ENCODE results near the gene STARD3.
A peak's percentile ranks its signal among the peaks of the same experiment; 100 is the strongest.

Gene STARD3

DNA sequence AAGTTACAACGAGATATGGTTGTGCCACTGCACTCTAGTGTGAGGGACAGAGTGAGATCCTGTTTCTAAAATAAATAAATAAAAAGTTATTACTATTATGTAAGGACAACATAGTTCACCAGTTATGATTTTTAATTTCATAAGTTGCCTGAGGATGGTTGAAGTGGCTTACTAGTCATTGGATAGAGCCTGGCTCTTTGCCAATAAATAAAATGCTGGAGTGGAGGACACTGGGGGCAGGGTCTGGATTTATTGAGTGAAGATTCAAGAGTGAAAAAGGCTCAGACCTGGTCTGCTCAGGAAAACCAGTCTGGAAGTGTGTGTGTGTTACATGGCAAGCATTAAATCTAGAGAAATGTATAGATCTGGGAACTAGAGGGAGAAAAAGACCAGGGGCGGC is 2.1 kb downstream of the STARD3 start:
- no peak for DNase-seq

DNA sequence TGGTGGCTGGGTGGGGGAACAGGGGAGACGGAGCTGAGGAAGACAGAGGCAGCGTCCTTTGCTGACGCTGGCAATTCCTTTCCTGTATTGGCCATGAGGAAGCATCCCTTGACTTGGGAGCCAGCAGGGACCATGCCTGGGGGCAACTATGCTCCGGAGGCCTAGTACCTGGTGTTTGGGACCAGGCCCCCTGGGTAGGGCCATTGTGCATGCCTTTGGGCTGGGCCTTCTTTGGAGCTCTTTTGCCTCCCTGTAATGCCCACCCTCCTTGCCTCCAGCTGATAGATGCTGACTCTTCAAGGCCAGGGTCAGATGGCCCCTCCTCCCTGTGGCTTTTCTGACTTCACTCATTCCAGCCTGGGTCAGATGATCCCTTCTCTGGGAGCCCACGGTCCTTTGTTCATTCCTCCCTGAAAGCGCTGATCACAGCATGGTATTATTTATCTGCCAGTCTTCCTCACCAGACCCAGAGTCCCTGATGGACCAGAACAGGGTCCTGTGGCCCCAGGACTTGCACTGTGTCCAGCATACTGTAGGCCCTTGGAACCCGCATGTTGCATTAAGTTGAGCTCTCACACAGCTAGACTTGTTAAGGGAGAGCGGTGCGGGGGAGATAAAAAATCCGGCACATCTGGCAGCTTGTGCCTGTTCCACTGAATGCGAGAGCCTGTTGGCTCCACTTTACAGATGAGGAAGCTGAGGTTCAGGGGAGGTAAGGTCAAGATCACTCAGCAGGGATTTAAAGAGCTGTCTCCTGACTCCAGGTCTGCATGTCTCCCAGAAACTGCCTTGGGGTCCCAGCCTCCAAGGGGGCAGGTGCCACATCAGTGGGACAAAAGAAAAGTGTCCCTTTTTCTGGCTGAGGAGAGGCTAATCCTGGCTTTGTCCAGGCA is 2.9 kb downstream of the STARD3 start:
- no peak for DNase-seq

DNA sequence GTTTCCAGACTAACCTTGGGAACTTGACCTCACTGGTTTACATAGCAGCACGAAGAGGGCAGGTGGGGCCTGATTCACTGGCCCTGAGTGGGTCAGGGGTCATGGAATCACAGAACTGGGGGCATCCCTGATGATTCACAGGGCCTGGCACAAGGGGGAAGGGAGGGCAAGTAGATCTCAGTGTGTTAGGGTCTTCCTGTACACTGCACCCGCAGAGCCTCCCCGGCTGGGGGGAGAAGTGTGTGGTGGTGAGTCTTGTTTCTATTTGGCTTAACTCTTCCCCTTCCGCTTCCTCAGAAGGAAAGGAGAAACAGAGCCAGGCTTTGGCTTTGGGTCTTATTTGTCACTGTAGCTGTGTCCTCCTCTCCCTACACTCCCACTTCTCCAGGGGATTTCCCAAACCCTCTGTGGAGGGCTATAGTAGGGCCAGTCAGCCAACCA is 3.7 kb downstream of the STARD3 start:
- DNase-seq, result no peak

DNA sequence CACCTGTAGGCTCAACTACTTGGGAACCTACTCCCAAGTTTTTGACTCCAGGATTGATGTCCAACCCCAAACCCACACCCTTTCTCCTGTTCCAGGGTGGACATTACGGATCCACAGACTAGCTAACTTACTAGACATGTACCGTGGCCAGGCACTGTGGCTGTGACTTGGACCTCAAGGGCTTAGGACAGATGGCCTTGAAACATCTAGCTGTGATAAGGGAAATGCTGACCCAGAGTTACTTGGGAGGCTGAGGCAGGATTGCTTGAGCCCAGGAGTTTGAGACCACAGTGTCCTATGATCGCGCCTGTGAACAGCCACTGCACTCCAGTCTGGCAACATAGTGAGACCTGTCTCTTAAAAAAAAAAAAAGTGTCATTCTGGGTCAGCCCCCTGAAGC is 4.2 kb downstream of the STARD3 start:
- no peak for DNase-seq

DNA sequence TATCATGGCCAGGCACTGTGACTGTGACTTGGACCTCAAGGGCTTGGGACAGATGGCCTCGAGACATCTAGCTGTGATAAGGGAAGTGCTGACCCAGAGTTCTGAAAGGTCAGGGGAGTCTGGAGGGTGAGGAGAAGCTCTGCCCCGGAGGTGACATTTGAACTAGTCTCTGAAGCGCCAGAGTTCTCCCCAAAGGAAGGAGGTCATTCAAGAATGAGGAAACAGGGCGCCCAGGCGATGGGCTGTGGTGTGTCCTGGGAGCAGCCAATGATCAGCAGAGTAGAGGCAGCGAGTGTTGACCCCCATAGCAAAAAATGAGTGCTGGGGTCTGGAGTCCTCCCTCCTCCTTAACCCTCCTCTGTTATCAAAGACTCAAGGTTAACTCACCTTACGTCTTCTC is 4.9 kb downstream of the STARD3 start:
- DNase-seq, result no peak

DNA sequence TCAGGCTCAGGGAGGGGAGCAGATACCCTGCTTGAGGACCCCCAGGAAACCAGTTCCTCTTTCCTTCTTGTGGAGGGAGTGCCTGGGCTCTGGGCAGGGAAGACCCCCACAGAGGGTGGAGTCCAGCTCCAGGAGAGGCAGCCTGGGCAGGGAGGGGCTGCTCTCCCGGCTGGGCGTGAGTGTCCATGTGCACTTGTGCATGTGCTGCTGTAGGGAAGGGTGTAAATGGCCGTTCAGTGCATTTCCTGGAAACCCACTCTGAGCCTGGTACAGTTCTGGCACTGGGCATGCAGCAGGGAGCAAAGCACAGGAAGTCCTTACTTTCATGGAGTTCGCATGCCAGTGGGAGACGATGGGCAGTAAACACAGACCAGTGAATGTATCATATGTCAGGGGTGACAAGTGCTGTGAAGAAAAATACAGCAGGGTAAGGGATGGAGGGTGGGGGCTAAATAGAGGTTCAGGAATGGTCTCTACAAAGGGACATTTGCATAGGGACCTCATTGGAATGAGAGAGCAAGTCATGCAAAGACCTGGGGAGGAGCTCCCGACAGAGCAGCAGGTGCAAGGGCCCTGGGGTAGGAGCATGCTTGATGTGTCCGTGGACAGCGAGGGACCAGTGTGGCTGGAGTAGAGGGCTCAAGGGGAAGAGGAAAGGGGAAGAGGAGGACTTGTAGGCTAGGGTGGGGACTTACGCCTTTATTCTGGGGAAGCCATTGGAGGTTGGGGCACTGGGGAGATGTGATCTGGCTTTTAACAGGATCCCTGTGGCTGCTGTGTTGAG is 5.5 kb downstream of the STARD3 start:
- no peak for DNase-seq

DNA sequence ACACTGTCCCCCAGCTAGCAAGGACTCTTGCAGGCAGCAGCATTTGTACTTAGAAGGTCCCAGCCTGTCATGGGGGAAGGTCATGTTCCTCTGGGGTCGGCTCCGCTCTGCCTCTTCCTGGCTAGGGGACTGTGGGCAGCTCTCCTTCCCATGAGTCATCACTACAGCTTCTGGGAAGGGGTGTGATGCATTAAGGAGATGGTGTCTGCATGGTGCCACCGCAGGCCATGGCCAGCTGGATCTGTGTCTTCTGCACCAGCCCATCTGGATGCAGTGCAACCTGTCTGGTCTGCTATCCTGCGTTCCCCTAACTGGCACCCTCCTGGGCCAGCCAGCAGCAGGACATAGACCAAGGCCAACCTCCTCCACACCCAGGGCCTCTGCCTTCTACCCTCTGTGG is 6.3 kb downstream of the STARD3 start:
- DNase-seq, result no peak

DNA sequence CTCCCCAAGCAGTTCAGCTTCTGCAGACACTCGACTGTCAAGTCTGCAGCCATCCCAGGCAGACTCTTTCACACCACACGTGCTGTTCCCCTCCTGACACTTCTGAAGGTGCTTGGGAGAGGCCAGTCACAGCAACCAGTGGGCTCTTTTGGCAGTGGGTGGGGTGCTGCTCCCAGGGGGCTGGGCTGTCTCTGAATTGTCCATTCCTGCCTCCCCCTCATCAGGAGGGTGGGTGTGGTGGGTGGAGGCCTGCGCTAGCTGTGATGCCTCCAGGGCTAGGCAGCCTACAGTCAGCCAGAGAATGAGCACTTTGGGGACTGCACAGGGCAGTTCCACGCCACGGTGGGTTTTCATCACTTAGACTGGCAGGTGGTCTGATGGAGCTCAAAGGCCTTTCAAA is 10.3 kb downstream of the STARD3 start:
- DNase-seq, result no peak

DNA sequence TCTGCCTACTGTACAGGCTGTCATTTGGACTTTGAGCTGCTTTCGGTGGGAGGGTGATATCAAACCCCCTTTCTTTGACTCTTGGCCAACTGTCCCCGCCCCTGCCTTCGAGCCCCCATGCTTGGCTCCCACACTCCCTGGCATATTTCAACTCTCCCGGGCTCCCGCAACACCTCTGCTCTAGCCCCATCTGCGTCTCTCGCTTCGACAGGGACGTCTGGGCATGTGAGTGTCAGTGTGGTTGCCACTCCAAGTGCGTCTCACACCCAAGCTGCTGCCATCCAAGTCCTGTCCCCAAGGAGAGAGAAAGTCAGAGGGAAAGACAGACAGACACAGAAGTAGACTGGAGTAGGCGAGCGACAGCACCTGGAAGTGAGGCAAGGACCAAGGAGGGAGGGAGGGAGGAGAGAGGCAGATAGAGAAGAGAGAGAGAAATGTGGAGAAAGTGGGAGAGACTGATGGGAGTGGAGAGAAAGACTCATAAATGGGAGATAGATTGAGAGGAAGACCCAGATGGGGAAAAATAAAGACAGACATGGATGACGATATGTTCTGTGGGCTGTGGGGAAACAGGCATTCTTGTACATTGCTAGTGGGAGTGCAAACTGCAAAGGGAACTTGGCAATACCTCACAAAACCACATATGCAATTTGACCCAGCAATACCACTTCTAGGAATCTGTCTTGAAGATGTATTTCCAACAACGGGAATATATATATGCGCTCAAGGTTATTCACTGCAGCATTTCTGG is 11.8 kb downstream of the STARD3 start:
- no peak for DNase-seq

DNA sequence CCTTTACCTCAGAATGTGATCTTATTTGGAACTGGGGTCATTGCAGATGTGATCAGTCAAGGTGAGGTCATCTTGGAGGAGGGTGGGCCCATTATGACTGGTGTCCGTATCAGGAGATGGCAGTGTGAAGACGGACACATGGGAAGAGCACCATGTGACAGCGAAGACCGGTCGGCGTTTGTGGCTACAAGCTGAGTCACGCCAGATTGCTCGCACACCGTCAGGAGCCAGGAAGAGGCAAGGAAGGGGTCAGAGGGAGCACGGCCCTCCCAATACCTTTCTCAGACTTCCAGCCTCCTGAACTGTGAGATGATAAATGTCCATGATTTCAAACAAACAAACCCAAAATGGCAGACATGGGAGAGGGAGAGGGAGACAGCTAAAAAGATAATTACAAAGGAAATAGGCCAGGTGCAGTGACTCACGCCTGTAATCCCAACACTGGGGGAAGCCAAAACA is 13.2 kb downstream of the STARD3 start:
- no peak for DNase-seq

DNA sequence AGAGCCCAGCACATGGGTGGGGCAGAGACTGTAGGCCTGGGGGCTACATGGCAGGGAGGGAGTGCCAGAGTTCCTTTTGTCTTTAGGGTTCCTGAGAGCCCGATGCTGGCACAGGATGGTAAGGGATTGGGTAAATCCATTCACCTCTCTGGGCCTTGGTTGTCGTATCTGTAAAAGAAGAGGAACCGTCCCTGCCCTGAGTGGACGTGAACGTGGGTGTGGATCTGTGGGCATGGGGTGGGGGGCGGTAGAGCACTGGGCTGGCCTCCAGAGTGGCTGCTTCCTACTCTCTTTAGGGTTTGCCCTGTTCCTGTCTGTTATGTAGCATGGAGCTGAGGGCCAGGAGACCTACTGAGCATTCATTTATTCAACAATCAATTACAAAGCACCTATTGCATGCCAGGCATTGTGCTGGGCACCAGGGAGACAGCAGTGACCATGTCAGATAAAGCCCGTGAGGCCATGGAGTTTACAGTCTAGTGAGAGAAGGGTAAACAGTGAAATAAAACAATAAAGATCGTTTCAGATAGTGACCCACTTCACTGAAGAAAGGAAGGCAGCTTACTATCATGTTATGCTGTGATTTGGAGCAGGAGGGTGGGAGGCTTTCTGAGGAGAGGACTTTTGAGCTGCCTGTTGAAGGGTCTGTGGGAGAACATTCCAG is 15.1 kb downstream of the STARD3 start:
- no peak for DNase-seq

DNA sequence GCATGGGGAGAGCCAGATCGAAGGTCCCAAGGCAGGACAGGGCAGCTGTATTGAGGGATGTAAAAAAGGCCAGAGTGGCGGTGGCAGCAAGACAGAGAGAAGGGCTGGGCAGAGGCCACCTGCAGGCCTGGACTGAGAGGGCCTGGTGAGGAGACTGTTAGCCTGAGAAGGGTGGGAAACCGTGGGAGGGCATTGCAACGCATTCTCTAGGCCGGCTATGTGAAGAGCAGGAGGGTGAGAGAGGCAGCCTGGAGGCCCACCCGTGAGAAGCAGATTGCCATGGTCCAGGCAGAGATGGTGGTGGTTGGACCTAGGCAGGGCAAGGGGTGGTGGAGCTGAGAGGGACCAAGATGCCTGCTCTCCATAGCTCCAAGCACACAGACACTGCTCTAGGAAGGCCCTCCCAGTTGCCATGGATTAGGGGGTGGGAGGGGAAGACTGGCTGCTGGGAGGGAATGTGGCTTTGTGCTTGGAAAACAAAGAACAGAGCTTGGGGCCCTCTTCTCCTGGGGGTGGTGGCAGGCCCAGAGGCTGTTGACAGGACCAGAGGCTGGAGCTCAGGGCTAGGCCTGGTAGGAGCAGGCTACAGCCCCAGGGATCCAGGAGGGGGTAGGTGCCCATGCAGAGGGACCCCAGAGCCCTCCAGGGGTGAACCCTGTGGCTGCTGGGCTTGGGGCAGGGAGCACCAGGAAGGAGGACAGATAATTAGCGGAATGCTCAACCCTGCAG is 15.8 kb downstream of the STARD3 start:
- no peak for DNase-seq

DNA sequence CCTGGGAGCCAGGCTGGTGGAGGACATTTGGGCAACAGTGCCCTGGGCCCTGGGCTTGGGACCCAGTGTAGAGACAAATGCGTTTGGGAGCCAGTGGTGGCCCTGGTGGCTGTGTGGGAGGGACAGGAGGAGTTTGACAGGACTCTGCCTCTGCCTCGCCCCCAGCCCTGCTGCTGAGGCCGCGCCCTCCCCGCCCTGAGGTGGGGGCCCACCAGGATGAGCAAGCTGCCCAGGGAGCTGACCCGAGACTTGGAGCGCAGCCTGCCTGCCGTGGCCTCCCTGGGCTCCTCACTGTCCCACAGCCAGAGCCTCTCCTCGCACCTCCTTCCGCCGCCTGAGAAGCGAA is 16.3 kb downstream of the STARD3 start:
- DNase-seq, result no peak

DNA sequence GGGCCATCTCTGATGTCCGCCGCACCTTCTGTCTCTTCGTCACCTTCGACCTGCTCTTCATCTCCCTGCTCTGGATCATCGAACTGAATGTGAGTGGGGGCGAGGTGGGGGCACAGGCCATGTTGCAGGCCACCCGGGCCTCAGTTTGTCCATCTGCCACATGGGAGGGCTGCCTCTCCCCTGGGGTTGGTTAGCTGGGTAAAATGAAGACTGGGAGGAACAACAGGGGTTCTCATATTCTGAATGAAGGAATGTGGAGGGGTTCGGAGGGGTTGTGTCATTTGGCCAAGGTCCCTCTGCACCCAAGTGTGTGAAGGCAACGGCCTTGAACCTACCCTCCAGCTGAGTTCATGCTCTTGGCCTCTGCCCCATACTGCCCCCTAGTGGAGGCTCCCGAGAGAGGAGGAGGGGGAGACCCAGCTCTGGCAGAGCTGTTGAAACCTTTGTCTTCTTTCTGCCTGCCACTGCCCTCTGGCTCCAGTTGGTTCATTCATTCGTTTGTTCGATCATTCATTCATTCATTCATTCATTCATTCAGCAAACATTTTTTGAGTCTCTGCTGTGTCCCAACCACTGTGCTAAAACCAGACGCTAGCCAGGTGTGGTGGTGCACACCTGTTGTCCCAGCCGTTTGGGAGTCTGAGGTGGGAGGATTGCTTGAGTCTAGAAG is 16.9 kb downstream of the STARD3 start:
- peak; percentile 69 for DNase-seq

DNA sequence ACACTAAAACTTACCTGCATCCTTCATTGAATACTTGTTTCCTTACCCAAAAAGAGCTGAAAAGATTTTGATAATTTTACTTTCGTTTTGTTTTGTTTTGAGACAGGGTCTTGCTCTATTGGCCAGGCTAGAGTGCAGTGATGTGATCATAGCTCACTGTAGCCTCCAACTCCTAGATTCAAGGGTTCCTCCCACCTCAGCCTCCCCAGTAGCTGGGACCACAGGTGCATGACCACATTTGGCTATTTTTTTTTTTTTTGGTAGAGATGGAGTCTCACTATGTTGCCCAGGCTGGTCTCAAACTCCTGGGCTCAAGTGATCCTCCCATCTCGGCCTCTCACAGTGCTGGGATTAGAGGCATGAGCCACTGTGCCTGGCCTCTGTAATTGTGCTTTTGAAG is 18.2 kb downstream of the STARD3 start:
- DNase-seq, result no peak

DNA sequence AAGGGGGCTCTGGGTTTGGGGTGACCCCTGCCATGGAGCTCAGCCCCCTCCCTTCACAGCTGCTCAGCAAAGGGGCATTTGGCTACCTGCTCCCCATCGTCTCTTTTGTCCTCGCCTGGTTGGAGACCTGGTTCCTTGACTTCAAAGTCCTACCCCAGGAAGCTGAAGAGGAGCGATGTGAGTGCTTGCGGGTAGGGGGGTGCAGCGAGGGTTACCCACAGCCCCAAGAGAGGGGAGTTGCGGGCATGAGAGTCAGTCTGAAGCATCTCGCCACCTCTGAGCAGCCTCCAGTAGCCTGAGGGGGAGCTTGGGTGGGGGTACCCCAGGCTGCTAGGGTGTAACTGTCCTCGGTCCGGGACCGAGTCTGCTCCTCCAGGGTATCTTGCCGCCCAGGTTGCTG is 21.4 kb downstream of the STARD3 start:
- no peak for DNase-seq

DNA sequence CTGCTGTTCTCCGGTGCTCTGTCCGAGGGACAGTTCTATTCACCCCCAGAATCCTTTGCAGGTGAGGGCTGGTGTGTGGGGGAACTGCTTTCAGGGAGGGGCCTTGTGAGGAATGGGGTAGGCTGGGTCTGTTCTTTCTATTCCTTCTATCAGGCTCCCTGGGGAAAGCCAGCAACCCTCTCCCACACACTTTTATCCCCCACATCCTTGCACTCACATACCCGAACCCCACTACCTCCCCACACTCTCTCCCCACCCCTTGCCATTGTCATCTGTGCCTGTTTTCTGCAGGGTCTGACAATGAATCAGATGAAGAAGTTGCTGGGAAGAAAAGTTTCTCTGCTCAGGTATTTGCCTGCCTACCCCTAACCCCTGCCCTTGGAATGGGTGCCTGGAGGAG is 21.8 kb downstream of the STARD3 start:
- DNase-seq, result no peak

DNA sequence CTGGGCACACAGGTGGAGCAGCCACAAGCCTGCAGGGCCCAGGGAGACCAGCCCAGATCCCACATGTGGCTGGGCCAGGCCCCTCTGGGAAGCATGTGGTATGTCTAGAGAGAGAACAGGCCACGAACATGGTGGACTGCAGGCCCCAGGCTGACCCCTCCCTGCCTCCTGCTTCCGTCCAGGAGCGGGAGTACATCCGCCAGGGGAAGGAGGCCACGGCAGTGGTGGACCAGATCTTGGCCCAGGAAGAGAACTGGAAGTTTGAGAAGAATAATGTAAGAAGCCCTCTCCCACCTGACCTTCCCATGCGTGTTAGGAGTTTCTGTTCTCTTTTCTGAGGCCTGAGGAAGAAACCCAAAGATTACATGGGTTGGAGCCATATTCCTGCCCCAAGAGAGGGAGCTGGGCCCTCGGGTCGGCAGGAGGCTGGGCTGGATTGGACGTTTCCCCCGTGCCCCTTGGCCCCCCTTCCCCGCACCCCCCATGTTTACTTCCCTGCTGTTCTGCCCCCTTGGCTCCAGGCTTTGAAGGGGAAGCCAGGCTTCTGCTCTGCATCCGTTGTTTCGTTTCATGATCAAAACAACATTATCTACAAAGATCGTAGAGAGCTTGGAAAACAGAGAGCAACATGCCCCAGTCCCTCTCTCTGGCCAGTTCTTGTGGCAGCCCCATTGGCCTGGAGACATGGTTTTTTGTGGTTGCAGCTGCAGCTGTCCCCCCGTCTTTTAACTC is 22.5 kb downstream of the STARD3 start:
- no peak for DNase-seq

DNA sequence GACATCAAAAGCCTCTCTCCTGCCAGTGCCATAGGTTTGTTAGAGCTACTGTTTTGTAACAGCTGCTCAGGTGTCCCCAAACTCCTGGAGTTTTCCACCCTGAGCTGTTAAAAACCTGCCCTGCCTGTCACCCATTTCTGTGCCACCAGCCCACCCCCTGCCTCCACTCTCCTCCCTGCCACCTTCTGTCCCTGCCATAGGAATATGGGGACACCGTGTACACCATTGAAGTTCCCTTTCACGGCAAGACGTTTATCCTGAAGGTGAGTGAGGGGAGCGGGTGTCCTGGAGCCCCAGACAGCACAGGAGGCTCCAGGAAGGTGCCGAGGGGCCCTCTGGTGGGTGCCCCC is 23.0 kb downstream of the STARD3 start:
- DNase-seq, result no peak

DNA sequence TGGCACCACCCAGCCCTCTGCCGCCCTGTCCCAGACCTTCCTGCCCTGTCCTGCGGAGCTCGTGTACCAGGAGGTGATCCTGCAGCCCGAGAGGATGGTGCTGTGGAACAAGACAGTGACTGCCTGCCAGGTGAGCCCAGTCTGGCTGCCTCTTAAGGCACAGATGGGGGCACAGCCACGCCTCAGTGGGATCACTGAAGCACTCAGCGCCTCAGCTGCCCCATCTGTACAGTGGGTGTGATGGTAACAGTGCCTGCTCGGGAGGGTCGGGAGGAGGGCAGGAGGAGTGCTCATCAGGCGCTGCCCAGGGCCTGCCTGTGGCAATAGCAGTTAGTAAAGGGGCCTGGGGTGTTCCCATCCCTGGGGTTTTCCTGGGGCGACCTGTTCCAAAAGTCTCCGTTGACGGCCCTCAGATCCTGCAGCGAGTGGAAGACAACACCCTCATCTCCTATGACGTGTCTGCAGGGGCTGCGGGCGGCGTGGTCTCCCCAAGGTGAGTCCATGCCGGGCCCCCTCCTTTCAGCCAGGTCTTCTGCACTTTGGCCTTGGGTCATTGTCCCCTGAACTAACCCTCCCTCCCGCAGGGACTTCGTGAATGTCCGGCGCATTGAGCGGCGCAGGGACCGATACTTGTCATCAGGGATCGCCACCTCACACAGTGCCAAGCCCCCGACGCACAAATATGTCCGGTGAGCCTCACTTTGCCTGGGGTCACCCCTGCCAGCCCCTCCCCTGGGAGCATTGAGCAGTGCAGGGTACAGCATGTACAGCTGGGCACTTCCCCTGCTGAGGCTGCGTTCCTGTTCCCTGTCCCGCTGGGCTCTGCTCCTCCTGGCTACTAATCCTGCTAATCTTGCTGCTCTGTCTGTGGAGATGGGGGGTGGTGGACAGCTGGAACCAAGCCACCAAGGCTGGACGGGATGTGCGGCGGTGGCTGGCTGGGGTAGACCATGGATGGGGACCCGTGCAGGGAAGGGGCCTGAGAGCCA is 23.7 kb downstream of the STARD3 start:
- DNase-seq, result no peak
